Calu3 (cell line): Measurements from ENCODE around the gene C4orf54. TPM values are rescaled to one million over a fixed set of nuclear protein-coding genes. Genes with fewer than 3 reads are reported as not detected.

Experiments
- BruUV-seq: library from RNA; stranded (reverse); fragments of 400-500 nt; replicated peaks from 2 replicates; lab custom pipeline; 2021; lab: Mats Ljungman, UMichigan
- CTCF ChIA-PET: fragments of 300-600 bp; sonication (Branson Sonifier 250); formaldehyde crosslinking; loops from one replicate; lab custom pipeline; 2022; ENCODE audit warnings: antibody characterized with exemption; lab: Charles Lee
- DNase-seq: peaks from one replicate; pipeline ENCODE4 v3.0.0; 2022
- H3K27ac Mint-ChIP-seq: one replicate; pipeline ENCODE4 v1.8.0; 2022; ENCODE audit warnings: mixed read lengths; ENCODE audit not compliant: unreplicated experiment
- H3K27me3 Mint-ChIP-seq: one replicate; pipeline ENCODE4 v1.8.0; 2022; ENCODE audit warnings: mixed read lengths; ENCODE audit not compliant: unreplicated experiment
- H3K36me3 Mint-ChIP-seq: one replicate; pipeline ENCODE4 v1.8.0; 2022; ENCODE audit warnings: mild to moderate bottlenecking, moderate library complexity, mixed read lengths; ENCODE audit not compliant: insufficient read depth, unreplicated experiment
- H3K4me1 Mint-ChIP-seq: one replicate; pipeline ENCODE4 v1.8.0; 2022; ENCODE audit warnings: mild to moderate bottlenecking, low read depth, mixed read lengths; ENCODE audit not compliant: unreplicated experiment
- H3K4me3 Mint-ChIP-seq: one replicate; pipeline ENCODE4 v1.8.0; 2022; ENCODE audit warnings: mild to moderate bottlenecking, low read depth, moderate library complexity, mixed read lengths; ENCODE audit not compliant: unreplicated experiment
- H3K9me3 Mint-ChIP-seq: one replicate; pipeline ENCODE4 v1.8.0; 2022; ENCODE audit warnings: low read depth, mixed read lengths; ENCODE audit not compliant: unreplicated experiment
- intact Hi-C: fragments of 100-400 bp; cut with micrococcal nuclease; formaldehyde crosslinking; loops from one replicate; pipeline ENCODE4 v1.10.0; 2022; ENCODE audit not compliant: unreplicated experiment
- total RNA-seq: library from RNA; stranded (reverse); gene quantifications from 2 replicates; pipeline ENCODE4 v1.2.3, GENCODE V29; 2022
- TF ChIP-seq, protein P1 (sequence below): fragments of 200-600 bp; IDR thresholded peaks from one replicate; pipeline ENCODE4 v1.8.0; 2022; ENCODE audit warnings: antibody characterized with exemption; ENCODE audit not compliant: unreplicated experiment

The C4orf54 gene
- total RNA-seq, 1 experiment from 2014 or later, result not detected

DNA sequence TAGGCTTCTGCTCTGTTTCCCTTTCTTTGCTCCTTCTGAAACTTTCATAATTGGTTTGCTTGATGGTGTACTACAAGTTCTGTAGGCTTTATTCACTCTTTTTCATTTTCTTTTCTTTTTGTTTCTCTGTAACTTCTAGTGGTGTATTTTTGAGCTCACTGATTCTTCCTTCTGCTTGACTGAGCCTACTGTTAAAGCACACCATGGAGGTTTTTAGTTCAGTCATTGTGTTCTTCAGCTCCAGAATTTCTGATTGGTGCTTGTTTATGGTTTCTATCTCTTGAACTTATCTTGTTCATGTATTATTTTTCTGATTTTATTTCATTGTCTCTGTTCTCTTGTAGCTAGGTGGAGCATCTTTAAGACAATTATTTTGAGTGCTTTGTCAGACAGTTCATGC is 33.4 kb upstream of the C4orf54 start:
- CTCF ChIA-PET, result no interaction called here

DNA sequence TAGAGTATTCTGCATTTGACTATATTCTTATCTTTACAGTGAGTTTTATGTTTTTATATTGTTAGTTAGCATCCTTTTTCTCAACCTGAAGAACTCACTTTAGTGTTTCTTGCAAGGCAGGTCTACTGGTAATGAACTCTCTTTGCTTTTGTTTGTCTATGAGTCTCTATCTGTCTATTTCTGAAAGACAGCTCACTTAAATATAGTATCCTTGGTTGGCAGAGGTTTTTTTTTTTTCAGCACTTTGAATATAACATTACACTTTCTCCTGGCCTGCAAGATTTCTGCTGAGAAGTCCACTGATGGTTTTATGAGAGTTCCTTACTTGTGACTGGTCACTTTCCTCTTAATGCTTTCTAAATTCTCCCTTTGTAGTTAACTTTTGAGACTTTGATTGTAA is 32.8 kb upstream of the C4orf54 start:
- no TSS peak for BruUV-seq
- DNase-seq, result no peak
- Mint-ChIP-seq H3K4me3 (no peak overlapping the region), H3K27me3 (no peaks in the 10 kb centered on the region), H3K9me3 (no peaks in the 10 kb centered on the region), H3K36me3 (no peaks in the 10 kb centered on the region), H3K4me1 (no peaks in the 10 kb centered on the region), H3K27ac (no peak overlapping the region)
- intact Hi-C loops, result no loop called here
- CTCF ChIA-PET, result no interaction called here
- TF ChIP-seq, protein P1, sequence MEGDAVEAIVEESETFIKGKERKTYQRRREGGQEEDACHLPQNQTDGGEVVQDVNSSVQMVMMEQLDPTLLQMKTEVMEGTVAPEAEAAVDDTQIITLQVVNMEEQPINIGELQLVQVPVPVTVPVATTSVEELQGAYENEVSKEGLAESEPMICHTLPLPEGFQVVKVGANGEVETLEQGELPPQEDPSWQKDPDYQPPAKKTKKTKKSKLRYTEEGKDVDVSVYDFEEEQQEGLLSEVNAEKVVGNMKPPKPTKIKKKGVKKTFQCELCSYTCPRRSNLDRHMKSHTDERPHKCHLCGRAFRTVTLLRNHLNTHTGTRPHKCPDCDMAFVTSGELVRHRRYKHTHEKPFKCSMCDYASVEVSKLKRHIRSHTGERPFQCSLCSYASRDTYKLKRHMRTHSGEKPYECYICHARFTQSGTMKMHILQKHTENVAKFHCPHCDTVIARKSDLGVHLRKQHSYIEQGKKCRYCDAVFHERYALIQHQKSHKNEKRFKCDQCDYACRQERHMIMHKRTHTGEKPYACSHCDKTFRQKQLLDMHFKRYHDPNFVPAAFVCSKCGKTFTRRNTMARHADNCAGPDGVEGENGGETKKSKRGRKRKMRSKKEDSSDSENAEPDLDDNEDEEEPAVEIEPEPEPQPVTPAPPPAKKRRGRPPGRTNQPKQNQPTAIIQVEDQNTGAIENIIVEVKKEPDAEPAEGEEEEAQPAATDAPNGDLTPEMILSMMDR, result no peak

More for the DNA sequence above, 33.4 kb upstream of the C4orf54 start:
- intact Hi-C loops, result no loop called here
- no TSS peak for BruUV-seq
- H3K27me3 Mint-ChIP-seq, result no peaks in the 10 kb centered on the region
- H3K36me3 Mint-ChIP-seq, result no peaks in the 10 kb centered on the region
- DNase-seq, result no peak
- H3K4me3 Mint-ChIP-seq, result no peak overlapping the region
- no peaks in the 10 kb centered on the region for H3K4me1 Mint-ChIP-seq
- TF ChIP-seq, protein P1, result no peak
- H3K9me3 Mint-ChIP-seq, result no peaks in the 10 kb centered on the region
- H3K27ac Mint-ChIP-seq, result no peak overlapping the region

DNA sequence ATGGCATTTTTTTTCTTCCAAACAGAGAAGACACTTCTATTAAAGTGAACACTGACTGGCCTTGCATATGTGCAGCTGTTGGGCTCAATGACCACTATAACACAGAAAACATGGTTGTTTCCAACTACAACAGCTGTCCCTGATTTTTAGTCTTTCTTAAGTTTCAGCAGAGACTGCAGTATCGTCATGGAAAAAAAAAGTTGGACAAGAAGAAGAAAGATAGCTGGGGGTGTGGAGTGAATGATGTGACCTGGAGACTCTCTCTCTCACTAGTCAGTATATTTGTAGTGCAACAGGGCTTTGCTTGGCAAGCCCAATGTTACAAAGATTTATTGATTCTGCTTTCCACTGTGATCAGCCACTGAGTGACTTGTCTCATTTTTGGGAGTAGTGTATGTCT is 29.5 kb upstream of the C4orf54 start:
- CTCF ChIA-PET, result no interaction called here
- H3K9me3 Mint-ChIP-seq, result no peaks in the 10 kb centered on the region
- H3K4me1 Mint-ChIP-seq, result no peaks in the 10 kb centered on the region
- intact Hi-C loops, result no loop called here
- no peaks in the 10 kb centered on the region for H3K27me3 Mint-ChIP-seq
- TF ChIP-seq, protein P1, result no peak
- DNase-seq, result no peak
- H3K27ac Mint-ChIP-seq, result no peak overlapping the region
- no peaks in the 10 kb centered on the region for H3K36me3 Mint-ChIP-seq
- BruUV-seq, result no TSS peak
- no peak overlapping the region for H3K4me3 Mint-ChIP-seq

DNA sequence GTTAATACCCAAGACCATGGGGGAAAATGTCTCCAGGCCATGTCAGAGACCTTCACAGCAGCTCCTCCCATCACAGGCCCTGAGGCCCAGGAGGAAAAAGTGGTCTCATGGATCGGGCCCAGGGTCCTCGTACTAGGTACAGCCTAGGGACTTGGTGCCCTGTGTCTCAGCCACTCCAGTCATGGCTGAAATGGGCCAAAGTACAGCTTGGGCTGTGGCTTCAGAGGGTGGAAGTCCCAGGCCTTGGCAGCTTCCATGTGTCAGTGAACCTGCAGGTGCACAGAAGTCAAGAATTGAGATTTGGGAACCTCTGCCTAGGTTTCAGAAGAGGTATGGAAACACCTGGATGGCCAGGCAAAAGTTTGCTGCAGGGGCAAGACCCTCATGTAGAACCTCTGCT is 27.6 kb upstream of the C4orf54 start:
- no peak overlapping the region for H3K27ac Mint-ChIP-seq
- no peak for DNase-seq
- no TSS peak for BruUV-seq
- H3K36me3 Mint-ChIP-seq, result no peaks in the 10 kb centered on the region
- H3K4me1 Mint-ChIP-seq, result no peaks in the 10 kb centered on the region
- CTCF ChIA-PET, result no interaction called here
- no peak overlapping the region for H3K4me3 Mint-ChIP-seq
- H3K27me3 Mint-ChIP-seq, result no peaks in the 10 kb centered on the region
- no peaks in the 10 kb centered on the region for H3K9me3 Mint-ChIP-seq
- intact Hi-C loops, result no loop called here
- TF ChIP-seq, protein P1, result no peak
